ENCODE measurements around the gene NCF4.

Gene NCF4

GRCh38 chr22:36904260-36904880, 43.6 kb downstream of the NCF4 start:
- no CpG with 5 or more reads among the region's 6 CpGs for WGBS (ENCODE audit: extremely low coverage, insufficient coverage, insufficient read length)
- H3K27ac ChIP-seq (ENCODE audit: low read depth, low read length) = no peak overlapping the region
- no peak overlapping the region for H3K18ac ChIP-seq (ENCODE audit: low read length)

GRCh38 chr22:36907253-36908195, 46.7 kb downstream of the NCF4 start:
- Histone ChIP-seq H2AFZ (ENCODE audit: insufficient read depth, low read length, poor library complexity) (no peak overlapping the region), H4K91ac (ENCODE audit: low read depth, low read length) (no peak overlapping the region), H2AK5ac (ENCODE audit: low read length) (no peak overlapping the region), H3K18ac (ENCODE audit: low read length) (no peak overlapping the region), H3K27me3 (ENCODE audit: insufficient read depth, low read length) (no peaks in the 10 kb centered on the region), H3K79me1 (ENCODE audit: low read length) (peaks cover 8% of the 10 kb centered on the region), H3K4me1 (ENCODE audit: control insufficient read depth in 1 of 2, insufficient read depth in 2 of 2, low read length in 2 of 2) (peaks cover 7 to 8% of the 10 kb centered on the region in 2 experiments), H3K9me3 (ENCODE audit: insufficient read depth, low read depth, low read length) (no peaks in the 10 kb centered on the region), H4K12ac (ENCODE audit: low read depth, low read length) (no peak overlapping the region), H3K14ac (ENCODE audit: low read length) (no peak overlapping the region), H2BK120ac (ENCODE audit: insufficient read depth, low read length, poor library complexity) (no peak overlapping the region), H4K8ac (ENCODE audit: low read depth, low read length) (no peak overlapping the region), H3K4me2 (ENCODE audit: low read length) (no peak overlapping the region), H3K4ac (ENCODE audit: low read depth, low read length) (no peak overlapping the region), H3K23ac (ENCODE audit: low read length) (no peak overlapping the region), H3K79me2 (ENCODE audit: control insufficient read depth, insufficient read depth, low read length, poor library complexity) (no peaks in the 10 kb centered on the region), H3K9ac (ENCODE audit: low read length) (no peak overlapping the region), H3K4me3 (ENCODE audit: low read depth, low read length) (no peak overlapping the region), H3K36me3 (ENCODE audit: control insufficient read depth in 1 of 2, insufficient read depth in 2 of 2, low read length in 2 of 2) (no peaks in the 10 kb centered on the region), H2BK12ac (ENCODE audit: low read length) (no peak overlapping the region), H2BK5ac (ENCODE audit: low read depth, low read length, poor library complexity) (no peak overlapping the region), H3K27ac (ENCODE audit: low read depth, low read length) (no peak overlapping the region)
- no CpG with 5 or more reads among the region's 7 CpGs for WGBS (ENCODE audit: extremely low coverage, insufficient coverage, insufficient read length)
- DNase-seq = no peak

More at GRCh38 chr22:36904260-36904880, 43.6 kb downstream of the NCF4 start:
- Histone ChIP-seq H3K79me1 (ENCODE audit: low read length) (no peaks in the 10 kb centered on the region), H3K4me2 (ENCODE audit: low read length) (no peak overlapping the region), H2BK12ac (ENCODE audit: low read length) (no peak overlapping the region), H3K14ac (ENCODE audit: low read length) (no peak overlapping the region), H3K79me2 (ENCODE audit: control insufficient read depth, insufficient read depth, low read length, poor library complexity) (no peaks in the 10 kb centered on the region), H3K23ac (ENCODE audit: low read length) (no peak overlapping the region), H3K4ac (ENCODE audit: low read depth, low read length) (no peak overlapping the region), H4K8ac (ENCODE audit: low read depth, low read length) (no peak overlapping the region), H2AK5ac (ENCODE audit: low read length) (no peak overlapping the region), H2BK5ac (ENCODE audit: low read depth, low read length, poor library complexity) (no peak overlapping the region), H3K4me3 (ENCODE audit: low read depth, low read length) (no peak overlapping the region), H3K27me3 (ENCODE audit: insufficient read depth, low read length) (no peaks in the 10 kb centered on the region), H3K9me3 (ENCODE audit: insufficient read depth, low read depth, low read length) (peaks cover 5% of the 10 kb centered on the region), H4K12ac (ENCODE audit: low read depth, low read length) (no peak overlapping the region), H2AFZ (ENCODE audit: insufficient read depth, low read length, poor library complexity) (no peak overlapping the region), H3K9ac (ENCODE audit: low read length) (no peak overlapping the region), H3K4me1 (ENCODE audit: control insufficient read depth in 1 of 2, insufficient read depth in 2 of 2, low read length in 2 of 2) (peaks cover 4 to 7% of the 10 kb centered on the region in 2 experiments), H4K91ac (ENCODE audit: low read depth, low read length) (no peak overlapping the region), H2BK120ac (ENCODE audit: insufficient read depth, low read length, poor library complexity) (no peak overlapping the region), H3K36me3 (ENCODE audit: control insufficient read depth in 1 of 2, insufficient read depth in 2 of 2, low read length in 2 of 2) (no peaks in the 10 kb centered on the region)
- DNase-seq = no peak

- no peaks in the 10 kb centered on the region for H3K79me2 ChIP-seq (ENCODE audit: control insufficient read depth, insufficient read depth, low read length, poor library complexity)
- no peak overlapping the region for H2AFZ ChIP-seq (ENCODE audit: insufficient read depth, low read length, poor library complexity)
- no peak overlapping the region for H3K9ac ChIP-seq (ENCODE audit: low read length)
- H2BK5ac ChIP-seq (ENCODE audit: low read depth, low read length, poor library complexity) = no peak overlapping the region
- no peak overlapping the region for H2BK120ac ChIP-seq (ENCODE audit: insufficient read depth, low read length, poor library complexity)
- H3K27ac ChIP-seq (ENCODE audit: low read depth, low read length) = no peak overlapping the region
- H3K4ac ChIP-seq (ENCODE audit: low read depth, low read length) = no peak overlapping the region
- H3K79me1 ChIP-seq (ENCODE audit: low read length) = peaks cover 20% of the 10 kb centered on the region
- H3K27me3 ChIP-seq (ENCODE audit: insufficient read depth, low read length) = no peaks in the 10 kb centered on the region
- H3K14ac ChIP-seq (ENCODE audit: low read length) = no peak overlapping the region
- no peak for DNase-seq
- H3K23ac ChIP-seq (ENCODE audit: low read length) = no peak overlapping the region
- H4K12ac ChIP-seq (ENCODE audit: low read depth, low read length) = no peak overlapping the region
- no peak overlapping the region for H2BK12ac ChIP-seq (ENCODE audit: low read length)
- no peak overlapping the region for H4K91ac ChIP-seq (ENCODE audit: low read depth, low read length)
- no peak overlapping the region for H4K8ac ChIP-seq (ENCODE audit: low read depth, low read length)
- H3K9me3 ChIP-seq (ENCODE audit: insufficient read depth, low read depth, low read length) = no peaks in the 10 kb centered on the region
- H3K36me3 ChIP-seq (ENCODE audit: control insufficient read depth in 1 of 2, insufficient read depth in 2 of 2, low read length in 2 of 2) = no peaks in the 10 kb centered on the region
- H3K4me2 ChIP-seq (ENCODE audit: low read length) = no peak overlapping the region
- no peak overlapping the region for H2AK5ac ChIP-seq (ENCODE audit: low read length)
- no peak overlapping the region for H3K18ac ChIP-seq (ENCODE audit: low read length)
- peaks cover 15 to 16% of the 10 kb centered on the region in 2 experiments for H3K4me1 ChIP-seq (ENCODE audit: control insufficient read depth in 1 of 2, insufficient read depth in 2 of 2, low read length in 2 of 2)
- no peak overlapping the region for H3K4me3 ChIP-seq (ENCODE audit: low read depth, low read length)
These were observed 49.7 kb downstream of the NCF4 start for GRCh38 chr22:36910461-36910860.

- H4K12ac ChIP-seq (ENCODE audit: low read depth, low read length) = peak overlapping the region; percentile 69
- no peaks in the 10 kb centered on the region for H3K79me2 ChIP-seq (ENCODE audit: control insufficient read depth, insufficient read depth, low read length, poor library complexity)
- peaks cover 20% of the 10 kb centered on the region for H3K79me1 ChIP-seq (ENCODE audit: low read length)
- peak overlapping the region; percentile 77 for H2AK5ac ChIP-seq (ENCODE audit: low read length)
- no CpG with 5 or more reads among the region's 13 CpGs for WGBS (ENCODE audit: extremely low coverage, insufficient coverage, insufficient read length)
- H2BK120ac ChIP-seq (ENCODE audit: insufficient read depth, low read length, poor library complexity) = peak overlapping the region; percentile 99
- H3K27me3 ChIP-seq (ENCODE audit: insufficient read depth, low read length) = no peaks in the 10 kb centered on the region
- H2AFZ ChIP-seq (ENCODE audit: insufficient read depth, low read length, poor library complexity) = peak overlapping the region; percentile 72
- peak; percentile 67 to 82 for DNase-seq
- no peaks in the 10 kb centered on the region for H3K36me3 ChIP-seq (ENCODE audit: control insufficient read depth in 1 of 2, insufficient read depth in 2 of 2, low read length in 2 of 2)
- H4K8ac ChIP-seq (ENCODE audit: low read depth, low read length) = peak overlapping the region; percentile 33
- H2BK12ac ChIP-seq (ENCODE audit: low read length) = peak overlapping the region; percentile 89
- peak overlapping the region; percentile 58 for H2BK5ac ChIP-seq (ENCODE audit: low read depth, low read length, poor library complexity)
- peak overlapping the region; percentile 71 for H3K18ac ChIP-seq (ENCODE audit: low read length)
- H3K4me3 ChIP-seq (ENCODE audit: low read depth, low read length) = no peak overlapping the region
- no peak overlapping the region for H3K23ac ChIP-seq (ENCODE audit: low read length)
- no peak overlapping the region for H3K9ac ChIP-seq (ENCODE audit: low read length)
- peak overlapping the region; percentile 24 for H3K4ac ChIP-seq (ENCODE audit: low read depth, low read length)
- H4K91ac ChIP-seq (ENCODE audit: low read depth, low read length) = peak overlapping the region; percentile 94
- peaks cover 15 to 16% of the 10 kb centered on the region in 2 experiments for H3K4me1 ChIP-seq (ENCODE audit: control insufficient read depth in 1 of 2, insufficient read depth in 2 of 2, low read length in 2 of 2)
- H3K27ac ChIP-seq (ENCODE audit: low read depth, low read length) = peak overlapping the region; percentile 66
- no peak overlapping the region for H3K4me2 ChIP-seq (ENCODE audit: low read length)
- peak overlapping the region; percentile 67 for H3K14ac ChIP-seq (ENCODE audit: low read length)
- no peaks in the 10 kb centered on the region for H3K9me3 ChIP-seq (ENCODE audit: insufficient read depth, low read depth, low read length)
These were observed 51.3 kb downstream of the NCF4 start for GRCh38 chr22:36911887-36912661.
